Astrocyte (in vitro differentiated cells and primary cell): Measurements from ENCODE around the gene SAMMSON. TPM values are rescaled to one million over a fixed set of nuclear protein-coding genes. Genes with fewer than 3 reads are reported as not detected.

ENCODE experiments used
- DNase-seq: peaks from one replicate; pipeline ENCODE4 v3.0.0-alpha.2; 2010; ENCODE audit warnings: low read depth
- FAIRE-seq: peaks from 2 replicates; lab custom pipeline; 2011; peaks lifted over from hg19 to GRCh38; lab: Jason Lieb, UNC
- H2AFZ ChIP-seq: 2 replicates; pipeline ENCODE4 v1.6.0; 2012; ENCODE audit warnings: low read depth, low read length, inconsistent platforms
- H3K27ac ChIP-seq: 2 replicates; pipeline ENCODE4 v1.5.1; 2011; ENCODE audit warnings: low read depth, low read length, inconsistent platforms
- H3K27me3 ChIP-seq: 2 replicates; pipeline ENCODE4 v1.6.0; 2011; ENCODE audit warnings: low read length, inconsistent platforms; ENCODE audit not compliant: insufficient read depth
- H3K36me3 ChIP-seq: 2 replicates; pipeline ENCODE4 v1.5.1; 2011; ENCODE audit warnings: low read length, inconsistent platforms; ENCODE audit not compliant: insufficient read depth
- H3K4me1 ChIP-seq: 2 replicates; pipeline ENCODE4 v1.5.1; 2011; ENCODE audit warnings: low read length, inconsistent platforms; ENCODE audit not compliant: insufficient read depth
- H3K4me2 ChIP-seq: 2 replicates; pipeline ENCODE4 v1.6.0; 2012; ENCODE audit warnings: low read length, inconsistent platforms
- H3K4me3 ChIP-seq: 2 replicates; pipeline ENCODE4 v1.5.1; 2011; ENCODE audit warnings: low read depth, mild to moderate bottlenecking, low read length, inconsistent platforms; ENCODE audit not compliant: insufficient read depth
- H3K79me2 ChIP-seq: 2 replicates; pipeline ENCODE4 v1.6.0; 2012; ENCODE audit warnings: mild to moderate bottlenecking, low read length, inconsistent platforms; ENCODE audit not compliant: insufficient read depth
- H3K9ac ChIP-seq: 2 replicates; pipeline ENCODE4 v1.6.0; 2012; ENCODE audit warnings: mild to moderate bottlenecking, low read length, inconsistent platforms
- H3K9me3 ChIP-seq: 2 replicates; pipeline ENCODE4 v1.5.1; 2012; ENCODE audit warnings: low read depth, mild to moderate bottlenecking, low read length, inconsistent platforms; ENCODE audit not compliant: insufficient read depth
- H4K20me1 ChIP-seq: 2 replicates; pipeline ENCODE4 v1.6.0; 2012; ENCODE audit warnings: low read length, inconsistent platforms; ENCODE audit not compliant: insufficient read depth
- H3K27ac Mint-ChIP-seq: one replicate; pipeline ENCODE4 v1.8.0; 2021; ENCODE audit warnings: mild to moderate bottlenecking, mixed read lengths; ENCODE audit not compliant: unreplicated experiment
- H3K27me3 Mint-ChIP-seq: one replicate; pipeline ENCODE4 v1.8.0; 2021; ENCODE audit warnings: low read depth, mixed read lengths; ENCODE audit not compliant: unreplicated experiment
- H3K36me3 Mint-ChIP-seq: one replicate; pipeline ENCODE4 v1.8.0; 2021; ENCODE audit warnings: low read depth, mixed read lengths; ENCODE audit not compliant: unreplicated experiment
- H3K4me1 Mint-ChIP-seq: one replicate; pipeline ENCODE4 v1.8.0; 2021; ENCODE audit warnings: low read depth, mixed read lengths; ENCODE audit not compliant: unreplicated experiment
- H3K4me3 Mint-ChIP-seq: one replicate; pipeline ENCODE4 v1.8.0; 2021; ENCODE audit warnings: mild to moderate bottlenecking, moderate library complexity, mixed read lengths; ENCODE audit not compliant: unreplicated experiment
- H3K9me3 Mint-ChIP-seq: one replicate; pipeline ENCODE4 v1.8.0; 2021; ENCODE audit warnings: mild to moderate bottlenecking, mixed read lengths; ENCODE audit not compliant: unreplicated experiment
- CTCF ChIP-seq: IDR thresholded peaks from 2 replicates; pipeline ENCODE4 v1.5.1; 2011; ENCODE audit warnings: low read depth, mild to moderate bottlenecking, inconsistent platforms, low read length, moderate library complexity; ENCODE audit not compliant: insufficient read depth
- EZH2 ChIP-seq: IDR thresholded peaks from 2 replicates; pipeline ENCODE4 v1.6.1; 2012; ENCODE audit warnings: mild to moderate bottlenecking, low read length, inconsistent platforms; ENCODE audit not compliant: insufficient read depth
- total RNA-seq: library from RNA; stranded (reverse); gene quantifications from 2 replicates; pipeline ENCODE4 v1.2.1, GENCODE V29; 2021

Gene SAMMSON
- total RNA-seq, 1 donor from 2014 or later = not detected

GRCh38 chr3:70076396-70076795, 76.9 kb downstream of the SAMMSON start:
- no peaks in the 10 kb centered on the region for H3K9me3 ChIP-seq
- TF ChIP-seq EZH2 = no peak
- TF ChIP-seq CTCF = no peak
- H3K36me3 Mint-ChIP-seq = no peaks in the 10 kb centered on the region
- no peaks in the 10 kb centered on the region for H4K20me1 ChIP-seq
- H2AFZ ChIP-seq = no peak overlapping the region
- no peaks in the 10 kb centered on the region for H3K9me3 Mint-ChIP-seq
- no peaks in the 10 kb centered on the region for H3K79me2 ChIP-seq
- H3K27me3 Mint-ChIP-seq = no peaks in the 10 kb centered on the region
- H3K4me1 Mint-ChIP-seq = peaks cover 9% of the 10 kb centered on the region
- H3K4me3 Mint-ChIP-seq = no peak overlapping the region
- H3K27me3 ChIP-seq = peaks cover 8% of the 10 kb centered on the region
- H3K9ac ChIP-seq = no peak overlapping the region
- H3K36me3 ChIP-seq = no peaks in the 10 kb centered on the region
- FAIRE-seq = no peak
- H3K4me3 ChIP-seq = no peak overlapping the region
- H3K4me1 ChIP-seq = no peaks in the 10 kb centered on the region
- no peak overlapping the region for H3K4me2 ChIP-seq
- no peak overlapping the region for H3K27ac ChIP-seq
- DNase-seq = no peak
- no peak overlapping the region for H3K27ac Mint-ChIP-seq

GRCh38 chr3:70078778-70079177, 79.2 kb downstream of the SAMMSON start:
- H3K4me3 ChIP-seq = no peak overlapping the region
- no peaks in the 10 kb centered on the region for H4K20me1 ChIP-seq
- Mint-ChIP-seq H3K9me3 (no peaks in the 10 kb centered on the region), H3K36me3 (no peaks in the 10 kb centered on the region), H3K27ac (no peak overlapping the region), H3K27me3 (peaks cover 4% of the 10 kb centered on the region), H3K4me1 (no peaks in the 10 kb centered on the region), H3K4me3 (no peak overlapping the region)
- H2AFZ ChIP-seq = no peak overlapping the region
- H3K4me1 ChIP-seq = no peaks in the 10 kb centered on the region
- H3K27ac ChIP-seq = no peak overlapping the region
- H3K27me3 ChIP-seq = no peaks in the 10 kb centered on the region
- H3K36me3 ChIP-seq = no peaks in the 10 kb centered on the region
- no peak for TF ChIP-seq EZH2
- TF ChIP-seq CTCF = no peak
- H3K9me3 ChIP-seq = no peaks in the 10 kb centered on the region
- no peak for DNase-seq
- H3K9ac ChIP-seq = no peak overlapping the region
- no peaks in the 10 kb centered on the region for H3K79me2 ChIP-seq
- H3K4me2 ChIP-seq = no peak overlapping the region
- FAIRE-seq = no peak

- no peaks in the 10 kb centered on the region for H3K9me3 ChIP-seq
- Mint-ChIP-seq H3K4me3 (no peak overlapping the region), H3K4me1 (no peaks in the 10 kb centered on the region), H3K36me3 (no peaks in the 10 kb centered on the region), H3K27ac (no peak overlapping the region), H3K27me3 (peaks cover 4% of the 10 kb centered on the region), H3K9me3 (no peaks in the 10 kb centered on the region)
- H3K36me3 ChIP-seq = no peaks in the 10 kb centered on the region
- no peak overlapping the region for H3K4me3 ChIP-seq
- H3K4me1 ChIP-seq = no peaks in the 10 kb centered on the region
- no peak overlapping the region for H3K9ac ChIP-seq
- no peaks in the 10 kb centered on the region for H3K27me3 ChIP-seq
- no peak overlapping the region for H2AFZ ChIP-seq
- no peaks in the 10 kb centered on the region for H3K79me2 ChIP-seq
- no peak for TF ChIP-seq EZH2
- H3K4me2 ChIP-seq = no peak overlapping the region
- no peak overlapping the region for H3K27ac ChIP-seq
- DNase-seq = no peak
- FAIRE-seq = no peak
- H4K20me1 ChIP-seq = no peaks in the 10 kb centered on the region
Observed at GRCh38 chr3:70085613-70086012, 86.1 kb downstream of the SAMMSON start.
